Measurements from ENCODE around the gene KYNU. TPM values are rescaled to one million over a fixed set of nuclear protein-coding genes. Genes with fewer than 3 reads are reported as not detected.
"Not testable (repeated sequence)": the region's sequence is repeated elsewhere in the genome, so short reads cannot be mapped to it uniquely, and the experiment has no call there.

Gene KYNU
- total RNA-seq, 3 donors from 2014 or later = 1.7 to 3.3 (median 2.7) TPM

- Histone ChIP-seq H3K9me3 (no peaks in the 10 kb centered on the region), H3K36me3 (ENCODE audit: low read depth) (no peaks in the 10 kb centered on the region), H3K4me3 (no peak overlapping the region), H3K4me1 (ENCODE audit: low read depth) (no peaks in the 10 kb centered on the region)
- intact Hi-C loops (cut with DNase I, micrococcal nuclease) = loop anchor here in 1 of 2 donors (10.0 kb wide), 1 partner anchor 235 kb away; no protein-coding TSS in a partner anchor
- ATAC-seq (peak; percentile 38), DNase-seq (no peak)
- TF ChIP-seq CTCF (IDR thresholded peaks at IDR 0.05) = no peak
Observed at GRCh38 chr2:143030127-143030526, 152.7 kb downstream of the KYNU start.

- intact Hi-C loops (cut with DNase I, micrococcal nuclease) = loop anchor here in 1 of 2 donors (10.0 kb wide), 1 partner anchor 230 kb away; no protein-coding TSS in a partner anchor
- ATAC-seq (peak; percentile 100), DNase-seq (peak in 1 of 3 donors; percentile 59)
Observed at GRCh38 chr2:143034292-143035074, 157.0 kb downstream of the KYNU start.

GRCh38 chr2:143051465-143051864, 174.0 kb downstream of the KYNU start:
- Histone ChIP-seq H3K4me3 (no peak overlapping the region), H3K4me1 (ENCODE audit: low read depth) (no peaks in the 10 kb centered on the region), H3K36me3 (ENCODE audit: low read depth) (no peaks in the 10 kb centered on the region), H3K9me3 (no peaks in the 10 kb centered on the region)
- no peak for DNase-seq
- no peak for ATAC-seq
- intact Hi-C loops (cut with DNase I, micrococcal nuclease) = no loop called here
- TF ChIP-seq CTCF (IDR thresholded peaks at IDR 0.05) = no peak

More at GRCh38 chr2:143034292-143035074, 157.0 kb downstream of the KYNU start:
- no peaks in the 10 kb centered on the region for H3K9me3 ChIP-seq
- no peak overlapping the region for H3K4me3 ChIP-seq
- H3K36me3 ChIP-seq (ENCODE audit: low read depth) = no peaks in the 10 kb centered on the region
- peak; percentile 95 for TF ChIP-seq CTCF (IDR thresholded peaks at IDR 0.05)
- H3K4me1 ChIP-seq (ENCODE audit: low read depth) = no peaks in the 10 kb centered on the region

GRCh38 chr2:143053437-143053836, 176.0 kb downstream of the KYNU start:
- H3K4me3 ChIP-seq; ATAC-seq; H3K9me3 ChIP-seq; H3K36me3 ChIP-seq (ENCODE audit: low read depth); DNase-seq; intact Hi-C loops (cut with DNase I, micrococcal nuclease); H3K4me1 ChIP-seq (ENCODE audit: low read depth): not testable (repeated sequence)

GRCh38 chr2:143056550-143056949, 179.1 kb downstream of the KYNU start:
- ATAC-seq = no peak
- no peak for TF ChIP-seq CTCF (IDR thresholded peaks at IDR 0.05)
- intact Hi-C loops (cut with DNase I, micrococcal nuclease) = no loop called here

GRCh38 chr2:143058851-143059250, 181.4 kb downstream of the KYNU start:
- H3K4me1 ChIP-seq (ENCODE audit: low read depth) = no peaks in the 10 kb centered on the region
- no peak overlapping the region for H3K4me3 ChIP-seq
- no peak for TF ChIP-seq CTCF (IDR thresholded peaks at IDR 0.05)
- intact Hi-C loops (cut with DNase I, micrococcal nuclease) = no loop called here
- no peaks in the 10 kb centered on the region for H3K9me3 ChIP-seq
- H3K36me3 ChIP-seq (ENCODE audit: low read depth) = no peaks in the 10 kb centered on the region
- ATAC-seq (no peak), DNase-seq (no peak)

More at GRCh38 chr2:143056550-143056949, 179.1 kb downstream of the KYNU start:
- H3K9me3 ChIP-seq = no peaks in the 10 kb centered on the region
- DNase-seq = no peak
- H3K36me3 ChIP-seq (ENCODE audit: low read depth) = no peaks in the 10 kb centered on the region
- no peak overlapping the region for H3K4me3 ChIP-seq
- no peaks in the 10 kb centered on the region for H3K4me1 ChIP-seq (ENCODE audit: low read depth)
